Activated CD8-positive, alpha-beta memory T cell treated with anti-CD3 and anti-CD28 coated beads for 4 hours (primary cell): Measurements from ENCODE around the gene MYH10.

Experiments
- DNase-seq, 2 donors: peaks; one replicate each; pipeline ENCODE4 v3.0.0-alpha.2; 2020; ENCODE audit warnings: low read depth in 2 of 2

The MYH10 gene

DNA sequence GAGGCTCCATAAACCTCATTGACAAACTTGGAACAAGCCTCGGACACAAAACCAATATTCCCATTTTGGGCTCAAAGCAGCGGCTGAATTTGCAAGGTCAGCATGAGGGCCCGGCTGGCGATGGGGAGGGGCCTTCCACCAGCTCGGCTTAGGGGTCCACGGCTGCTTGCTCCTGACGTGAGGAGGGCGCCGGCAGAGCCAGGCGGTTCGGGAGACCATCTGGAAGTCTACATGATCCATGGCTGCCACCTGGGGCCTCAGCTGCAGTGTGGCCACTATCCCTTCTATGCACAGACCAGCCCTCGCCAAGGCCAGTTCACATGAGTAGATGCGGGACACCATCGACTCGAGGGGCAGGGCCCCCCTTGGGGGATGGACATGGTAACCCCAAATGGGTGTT is 155.7 kb downstream of the MYH10 start:
- no peak for DNase-seq

- no peak for DNase-seq
Measured at GRCh38 chr17:8473451-8474192, 156.9 kb downstream of the MYH10 start.

DNA sequence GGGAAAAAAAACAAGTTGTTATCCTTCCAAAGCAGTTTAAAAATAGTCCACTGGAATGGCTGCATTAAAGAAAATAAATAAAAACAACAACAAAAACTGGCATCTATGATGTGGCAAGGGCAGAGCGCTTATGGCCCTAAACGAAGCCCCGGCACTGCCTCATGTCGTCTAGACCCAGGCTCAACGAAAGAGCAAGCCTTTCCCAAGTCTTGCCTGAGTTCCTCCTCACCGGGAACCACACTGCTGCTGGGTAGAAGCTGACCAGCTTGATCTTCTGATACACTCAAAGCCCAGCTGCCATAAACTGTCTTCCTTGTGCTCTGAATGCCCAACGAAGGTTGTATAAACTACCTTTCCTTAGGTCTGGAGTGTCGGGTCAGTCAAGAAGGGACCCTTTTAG is 157.9 kb downstream of the MYH10 start:
- DNase-seq: no peak

- DNase-seq: no peak
Measured at GRCh38 chr17:8470447-8471047, 160.0 kb downstream of the MYH10 start.

DNA sequence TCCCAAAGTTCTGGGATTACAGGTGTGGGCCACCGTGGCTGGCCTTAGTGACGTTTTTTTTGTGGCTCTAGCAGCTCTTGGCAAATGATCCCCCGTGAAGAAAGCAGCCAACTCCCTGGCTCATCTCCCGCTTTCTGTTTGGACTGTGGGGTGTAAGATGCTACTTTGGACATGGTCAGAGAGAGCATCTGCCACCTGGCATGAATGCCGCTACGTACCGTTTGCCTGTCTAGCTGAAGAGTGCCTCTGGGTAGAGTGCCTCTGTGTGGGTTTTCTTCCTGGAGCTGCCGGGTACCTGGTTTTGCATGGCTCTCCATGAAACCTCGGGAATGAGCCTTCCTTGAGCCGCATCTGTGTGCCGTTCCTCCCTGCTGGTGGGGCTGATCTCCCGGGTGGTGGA is 160.6 kb downstream of the MYH10 start:
- no peak for DNase-seq

GRCh38 chr17:8468980-8469379 is 161.5 kb downstream of the MYH10 start:
- no peak for DNase-seq

- no peak for DNase-seq
Measured at GRCh38 chr17:8468127-8468526, 162.4 kb downstream of the MYH10 start.

GRCh38 chr17:8467527-8467926 is 163.0 kb downstream of the MYH10 start:
- DNase-seq: no peak

GRCh38 chr17:8466873-8467272 is 163.7 kb downstream of the MYH10 start:
- DNase-seq: no peak

GRCh38 chr17:8466456-8466855 is 164.1 kb downstream of the MYH10 start:
- DNase-seq: no peak

DNA sequence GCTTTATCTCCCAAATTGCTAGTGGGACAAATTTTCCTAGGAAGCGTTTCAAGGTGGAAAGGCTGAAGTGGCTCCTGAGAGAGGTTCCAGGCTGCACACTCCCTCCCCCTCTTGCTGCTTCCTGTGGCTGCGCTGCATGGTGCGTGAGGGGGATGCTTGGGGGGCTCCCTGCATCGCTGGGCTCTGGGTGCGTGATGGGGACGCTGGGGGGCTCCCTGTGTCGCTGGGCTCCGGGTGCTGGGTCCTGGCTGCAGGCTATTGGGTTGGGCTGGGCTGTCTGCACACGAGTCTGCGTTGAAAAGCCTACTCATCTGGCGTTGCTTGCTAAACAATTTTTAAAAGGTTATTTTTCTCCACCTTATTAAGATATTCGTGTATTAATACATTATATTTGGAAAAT is 164.8 kb downstream of the MYH10 start:
- no peak for DNase-seq

DNA sequence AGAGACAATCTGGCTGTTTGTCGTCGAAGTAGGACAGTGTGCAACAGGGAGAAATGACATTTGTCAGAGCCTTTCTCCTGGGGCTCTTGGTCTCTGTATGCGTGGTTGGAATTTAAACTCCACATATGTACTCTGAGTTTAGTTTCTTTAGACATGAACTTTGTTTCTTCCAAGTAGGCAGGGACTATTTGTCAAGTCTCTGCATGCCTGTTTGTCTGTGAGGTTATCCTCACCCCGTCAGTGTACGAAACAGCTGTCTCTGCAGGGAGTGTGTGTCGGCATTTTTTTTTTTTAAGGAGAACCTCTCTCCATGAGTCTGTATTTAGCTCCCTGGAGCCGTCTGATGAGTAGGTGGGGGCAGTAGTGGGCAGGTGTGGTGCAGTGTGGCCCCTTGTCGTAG is 165.2 kb downstream of the MYH10 start:
- DNase-seq: no peak

DNA sequence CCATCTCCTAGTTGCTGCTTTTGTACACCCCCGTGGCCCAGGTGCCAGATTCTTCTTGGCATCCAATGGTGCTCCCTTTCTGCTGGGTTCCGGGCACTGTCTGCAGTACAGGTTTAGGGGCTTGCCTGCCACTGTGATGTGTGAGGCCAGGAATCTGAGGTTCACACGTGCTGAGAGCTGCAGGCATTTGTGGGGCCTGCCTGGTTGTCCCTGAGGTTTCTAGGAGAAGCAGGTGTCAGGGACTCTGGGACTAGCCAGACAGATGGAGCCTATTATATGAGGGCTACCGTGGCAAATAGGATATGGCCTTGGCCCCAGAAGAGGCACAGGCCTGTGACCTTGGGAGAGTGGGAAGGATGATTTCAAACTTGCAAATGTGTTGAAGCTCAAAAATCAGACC is 165.6 kb downstream of the MYH10 start:
- no peak for DNase-seq

DNA sequence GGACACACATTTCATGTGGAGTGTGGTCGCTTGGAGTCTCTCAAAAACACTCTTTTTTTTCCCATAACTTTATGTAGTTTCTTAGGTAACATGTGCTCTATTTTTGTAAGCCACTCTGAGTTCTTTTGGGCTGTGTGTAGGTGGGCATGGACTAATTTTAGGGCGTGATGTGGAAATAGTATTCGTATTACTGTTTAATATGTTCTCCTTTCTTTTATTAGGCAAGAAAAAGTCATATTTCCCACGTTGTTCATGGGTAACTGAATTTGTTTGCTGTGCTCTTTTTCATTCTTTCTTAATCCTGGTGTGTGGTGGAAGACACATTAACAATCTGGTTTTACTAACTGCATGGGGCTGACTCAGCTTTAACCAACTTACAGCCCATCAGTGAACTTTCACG is 167.4 kb downstream of the MYH10 start:
- no peak for DNase-seq

DNA sequence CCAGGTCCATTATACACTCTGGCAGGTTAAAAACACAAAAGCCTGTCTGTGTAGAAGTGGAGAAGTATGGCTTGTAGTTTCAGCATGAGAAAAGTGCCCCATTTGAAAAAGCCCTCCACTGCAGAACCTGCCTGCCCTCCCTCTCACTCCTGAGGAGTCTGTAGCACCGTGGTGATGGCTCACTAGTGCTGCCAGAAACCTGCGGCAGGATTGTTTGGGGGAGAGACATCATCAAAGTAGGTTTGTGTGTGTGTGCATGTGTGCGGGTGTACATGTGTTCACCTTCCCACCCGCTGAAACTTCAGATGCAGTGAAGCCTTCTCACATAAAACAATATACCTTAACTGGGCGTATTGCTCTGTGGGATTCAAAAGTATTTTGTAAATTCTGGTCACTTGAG is 168.0 kb downstream of the MYH10 start:
- no peak for DNase-seq

DNA sequence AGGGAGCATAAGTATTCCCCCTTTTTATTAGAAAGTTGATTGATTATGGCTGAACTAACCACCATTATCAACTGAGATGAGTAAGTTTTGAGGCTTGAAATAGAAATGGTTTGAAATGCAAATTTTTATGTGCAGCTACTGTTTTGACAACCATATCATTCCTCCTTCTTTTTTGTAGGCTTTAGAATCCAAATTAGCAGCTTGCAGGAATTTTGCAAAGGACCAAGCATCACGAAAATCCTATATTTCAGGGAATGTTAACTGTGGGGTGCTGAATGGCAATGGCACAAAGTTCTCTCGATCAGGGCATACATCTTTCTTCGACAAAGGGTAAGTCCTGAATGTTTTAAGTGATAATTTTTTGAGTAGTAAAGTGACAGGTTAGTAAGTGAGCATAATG is 170.7 kb downstream of the MYH10 start:
- no peak for DNase-seq

GRCh38 chr17:8459107-8459506 is 171.4 kb downstream of the MYH10 start:
- no peak for DNase-seq

GRCh38 chr17:8458128-8458527 is 172.4 kb downstream of the MYH10 start:
- no peak for DNase-seq

- no peak for DNase-seq
Measured at GRCh38 chr17:8455665-8456209, 174.8 kb downstream of the MYH10 start.

GRCh38 chr17:8453326-8453725 is 177.2 kb downstream of the MYH10 start:
- no peak for DNase-seq

DNA sequence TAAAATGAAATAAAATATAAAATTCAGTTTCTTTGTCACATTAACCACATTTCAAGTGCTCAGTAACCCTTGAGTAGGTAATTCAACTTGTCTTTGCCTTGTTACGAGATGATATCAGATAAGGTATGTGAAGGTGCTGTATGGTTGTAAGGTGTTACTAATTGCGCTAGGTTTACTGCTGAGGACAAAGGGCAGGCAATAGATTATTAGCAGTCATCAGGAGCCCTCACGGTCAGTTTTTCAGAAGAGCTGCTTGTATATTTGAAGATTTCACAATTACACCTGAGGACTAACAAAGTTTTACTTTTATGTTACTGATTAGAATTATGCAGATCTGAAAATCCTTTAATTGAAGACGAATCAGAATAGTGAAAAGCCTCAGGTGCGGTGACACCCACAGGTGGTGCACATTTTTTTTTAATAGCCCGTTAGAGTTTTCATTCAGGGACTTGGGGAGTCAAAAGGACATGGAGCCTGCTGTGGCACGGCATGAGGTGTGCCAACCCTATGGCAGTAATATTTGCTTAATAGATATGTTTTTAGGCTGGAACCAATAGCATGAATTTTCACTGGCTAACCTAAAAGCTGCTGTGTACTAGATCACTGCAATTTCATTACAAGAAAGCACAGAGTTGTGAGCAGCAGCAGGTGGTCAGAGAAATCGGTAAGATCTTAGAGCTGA is 178.5 kb downstream of the MYH10 start:
- DNase-seq: no peak

DNA sequence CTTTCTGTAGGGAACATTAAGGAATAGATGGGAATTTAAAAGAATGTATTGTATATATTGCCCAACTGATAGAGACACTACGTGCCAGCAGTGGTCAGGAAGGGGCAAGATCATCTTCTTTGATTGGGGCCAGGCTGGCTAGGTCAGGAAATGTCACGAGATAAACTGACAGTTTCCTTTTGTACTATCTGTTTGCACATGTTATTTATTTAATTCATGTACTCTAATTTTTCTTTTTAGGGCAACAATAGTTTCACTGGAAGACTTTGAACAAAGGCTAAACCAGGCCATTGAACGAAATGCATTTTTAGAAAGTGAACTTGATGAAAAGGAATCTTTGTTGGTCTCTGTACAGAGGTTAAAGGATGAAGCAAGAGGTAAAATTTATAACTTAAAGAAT is 182.2 kb downstream of the MYH10 start:
- DNase-seq: no peak

GRCh38 chr17:8447799-8448198 is 182.7 kb downstream of the MYH10 start:
- DNase-seq: no peak
